Upper lobe of left lung (tissue), 4 donors: ENCODE data around the gene NOTCH4.

Source experiments
- CTCF ChIP-seq, 6 experiments: fragments of 450-650 bp in 4 of 6; fragments of 200-600 bp in 2 of 6; sonication (generic) in 2 of 6; IDR thresholded peaks; one replicate each; pipeline ENCODE4 v1.5.1; 2016 to 2019; ENCODE audit warnings: antibody characterized with exemption in 6 of 6
- POLR2A ChIP-seq, 4 donors: fragments of 450-650 bp; IDR thresholded peaks; one replicate each; pipeline ENCODE4 v1.5.1; 2016 to 2017; ENCODE audit warnings: antibody characterized with exemption in 4 of 4, mild to moderate bottlenecking in 2 of 4
- POLR2AphosphoS5 ChIP-seq, 2 donors: sonication (generic); formaldehyde crosslinking; IDR thresholded peaks; one replicate each; pipeline ENCODE4 v1.5.1; 2017; ENCODE audit warnings: antibody characterized with exemption in 2 of 2

GRCh38 chr6:32151181-32151862 lies 72.5 kb downstream of the NOTCH4 start:
- TF ChIP-seq POLR2AphosphoS5 (IDR thresholded peaks at IDR 0.05), result no peak
- no peak for TF ChIP-seq CTCF (IDR thresholded peaks at IDR 0.05)
- TF ChIP-seq POLR2A (IDR thresholded peaks at IDR 0.05), result no peak
